ENCODE measurements around the gene ADIPOR1.
"Not testable (repeated sequence)": the region's sequence is repeated elsewhere in the genome, so short reads cannot be mapped to it uniquely, and the experiment has no call there.

ADIPOR1 gene

GRCh38 chr1:202936409-202936808, 21.7 kb downstream of the ADIPOR1 start:
- H3K27ac ChIP-seq (ENCODE audit: low read length); H3K36me3 ChIP-seq (ENCODE audit: control insufficient read depth in 2 of 2, insufficient read depth in 2 of 2, low read length in 2 of 2); H3K27me3 ChIP-seq (ENCODE audit: control insufficient read depth in 1 of 2, insufficient read depth in 2 of 2, low read length in 2 of 2); H3K9me3 ChIP-seq (ENCODE audit: control insufficient read depth in 2 of 2, low read length in 2 of 2); H3K4me1 ChIP-seq (ENCODE audit: control insufficient read depth, insufficient read depth, low read length); H3K9ac ChIP-seq (ENCODE audit: low read length in 2 of 2); H3K4me3 ChIP-seq (ENCODE audit: low read length in 2 of 2): not testable (repeated sequence)

GRCh38 chr1:202935844-202936243, 22.3 kb downstream of the ADIPOR1 start:
- H3K27ac ChIP-seq (ENCODE audit: low read length) = no peak overlapping the region

GRCh38 chr1:202934755-202935154, 23.4 kb downstream of the ADIPOR1 start:
- no peaks in the 10 kb centered on the region for H3K4me1 ChIP-seq (ENCODE audit: control insufficient read depth, insufficient read depth, low read length)
- no peak overlapping the region for H3K27ac ChIP-seq (ENCODE audit: low read length)

More at GRCh38 chr1:202935844-202936243, 22.3 kb downstream of the ADIPOR1 start:
- Histone ChIP-seq H3K9ac (ENCODE audit: low read length in 2 of 2) (no peak overlapping the region), H3K27me3 (ENCODE audit: control insufficient read depth in 1 of 2, insufficient read depth in 2 of 2, low read length in 2 of 2) (no peaks in the 10 kb centered on the region), H3K4me1 (ENCODE audit: control insufficient read depth, insufficient read depth, low read length) (no peaks in the 10 kb centered on the region), H3K9me3 (ENCODE audit: control insufficient read depth in 2 of 2, low read length in 2 of 2) (no peaks in the 10 kb centered on the region), H3K4me3 (ENCODE audit: low read length in 2 of 2) (no peak overlapping the region), H3K36me3 (ENCODE audit: control insufficient read depth in 2 of 2, insufficient read depth in 2 of 2, low read length in 2 of 2) (peaks cover 0 to under 1% of the 10 kb centered on the region in 2 donors)

GRCh38 chr1:202932476-202932875, 25.6 kb downstream of the ADIPOR1 start:
- no peak overlapping the region for H3K9ac ChIP-seq (ENCODE audit: low read length in 2 of 2)
- H3K27me3 ChIP-seq (ENCODE audit: control insufficient read depth in 1 of 2, insufficient read depth in 2 of 2, low read length in 2 of 2) = no peaks in the 10 kb centered on the region
- H3K4me3 ChIP-seq (ENCODE audit: low read length in 2 of 2) = no peak overlapping the region
- H3K36me3 ChIP-seq (ENCODE audit: control insufficient read depth in 2 of 2, insufficient read depth in 2 of 2, low read length in 2 of 2) = no peaks in the 10 kb centered on the region
- H3K27ac ChIP-seq (ENCODE audit: low read length) = no peak overlapping the region
- H3K4me1 ChIP-seq (ENCODE audit: control insufficient read depth, insufficient read depth, low read length) = no peaks in the 10 kb centered on the region
- no peaks in the 10 kb centered on the region for H3K9me3 ChIP-seq (ENCODE audit: control insufficient read depth in 2 of 2, low read length in 2 of 2)

More at GRCh38 chr1:202934755-202935154, 23.4 kb downstream of the ADIPOR1 start:
- H3K27me3 ChIP-seq (ENCODE audit: control insufficient read depth in 1 of 2, insufficient read depth in 2 of 2, low read length in 2 of 2) = no peaks in the 10 kb centered on the region
- H3K9me3 ChIP-seq (ENCODE audit: control insufficient read depth in 2 of 2, low read length in 2 of 2) = no peaks in the 10 kb centered on the region
- H3K9ac ChIP-seq (ENCODE audit: low read length in 2 of 2) = no peak overlapping the region
- no peak overlapping the region for H3K4me3 ChIP-seq (ENCODE audit: low read length in 2 of 2)
- H3K36me3 ChIP-seq (ENCODE audit: control insufficient read depth in 2 of 2, insufficient read depth in 2 of 2, low read length in 2 of 2) = no peaks in the 10 kb centered on the region

- peaks cover 0 to 8% of the 10 kb centered on the region in 2 donors for H3K36me3 ChIP-seq (ENCODE audit: control insufficient read depth in 2 of 2, insufficient read depth in 2 of 2, low read length in 2 of 2)
- H3K27me3 ChIP-seq (ENCODE audit: control insufficient read depth in 1 of 2, insufficient read depth in 2 of 2, low read length in 2 of 2) = no peaks in the 10 kb centered on the region
- peak within 1 kb of the TSS; percentile 97 for H3K4me3 ChIP-seq (ENCODE audit: low read length in 2 of 2)
- H3K9me3 ChIP-seq (ENCODE audit: control insufficient read depth in 2 of 2, low read length in 2 of 2) = no peaks in the 10 kb centered on the region
- H3K27ac ChIP-seq (ENCODE audit: low read length) = peak within 1 kb of the TSS; percentile 87
- no peaks in the 10 kb centered on the region for H3K4me1 ChIP-seq (ENCODE audit: control insufficient read depth, insufficient read depth, low read length)
- peak within 1 kb of the TSS; percentile 88 to 95 for H3K9ac ChIP-seq (ENCODE audit: low read length in 2 of 2)
Measured at GRCh38 chr1:202926581-202927491, 31.3 kb downstream of the ADIPOR1 start, which contains the start of gene KLHL12. Gene KLHL12, minus strand, starts transcription at chr1:202927234. Its CDS starts 2,072 bp downstream, at chr1:202925162.

- no peaks in the 10 kb centered on the region for H3K9me3 ChIP-seq (ENCODE audit: control insufficient read depth in 2 of 2, low read length in 2 of 2)
- H3K27me3 ChIP-seq (ENCODE audit: control insufficient read depth in 1 of 2, insufficient read depth in 2 of 2, low read length in 2 of 2) = no peaks in the 10 kb centered on the region
- no peak overlapping the region for H3K4me3 ChIP-seq (ENCODE audit: low read length in 2 of 2)
- H3K27ac ChIP-seq (ENCODE audit: low read length) = no peak overlapping the region
- H3K36me3 ChIP-seq (ENCODE audit: control insufficient read depth in 2 of 2, insufficient read depth in 2 of 2, low read length in 2 of 2) = peaks cover 8 to 19% of the 10 kb centered on the region in 2 donors
- peak overlapping the region in 1 of 2 donors; percentile 4 for H3K9ac ChIP-seq (ENCODE audit: low read length in 2 of 2)
- no peaks in the 10 kb centered on the region for H3K4me1 ChIP-seq (ENCODE audit: control insufficient read depth, insufficient read depth, low read length)
Measured at GRCh38 chr1:202923533-202923932, 34.6 kb downstream of the ADIPOR1 start.

GRCh38 chr1:202919615-202920014, 38.5 kb downstream of the ADIPOR1 start:
- Histone ChIP-seq H3K9ac (ENCODE audit: low read length in 2 of 2) (no peak overlapping the region), H3K4me3 (ENCODE audit: low read length in 2 of 2) (no peak overlapping the region), H3K9me3 (ENCODE audit: control insufficient read depth in 2 of 2, low read length in 2 of 2) (no peaks in the 10 kb centered on the region), H3K36me3 (ENCODE audit: control insufficient read depth in 2 of 2, insufficient read depth in 2 of 2, low read length in 2 of 2) (peaks cover 22 to 51% of the 10 kb centered on the region in 2 donors), H3K4me1 (ENCODE audit: control insufficient read depth, insufficient read depth, low read length) (no peaks in the 10 kb centered on the region), H3K27ac (ENCODE audit: low read length) (no peak overlapping the region), H3K27me3 (ENCODE audit: control insufficient read depth in 1 of 2, insufficient read depth in 2 of 2, low read length in 2 of 2) (no peaks in the 10 kb centered on the region)

- Histone ChIP-seq H3K9me3 (ENCODE audit: control insufficient read depth in 2 of 2, low read length in 2 of 2) (no peaks in the 10 kb centered on the region), H3K27ac (ENCODE audit: low read length) (no peak overlapping the region), H3K4me1 (ENCODE audit: control insufficient read depth, insufficient read depth, low read length) (no peaks in the 10 kb centered on the region), H3K4me3 (ENCODE audit: low read length in 2 of 2) (no peak overlapping the region), H3K36me3 (ENCODE audit: control insufficient read depth in 2 of 2, insufficient read depth in 2 of 2, low read length in 2 of 2) (peaks cover 53 to 66% of the 10 kb centered on the region in 2 donors), H3K9ac (ENCODE audit: low read length in 2 of 2) (no peak overlapping the region), H3K27me3 (ENCODE audit: control insufficient read depth in 1 of 2, insufficient read depth in 2 of 2, low read length in 2 of 2) (no peaks in the 10 kb centered on the region)
Measured at GRCh38 chr1:202915146-202915545, 43.0 kb downstream of the ADIPOR1 start.

GRCh38 chr1:202912476-202912875, 45.6 kb downstream of the ADIPOR1 start:
- not testable (repeated sequence) for H3K27ac ChIP-seq (ENCODE audit: low read length); H3K4me3 ChIP-seq (ENCODE audit: low read length in 2 of 2); H3K4me1 ChIP-seq (ENCODE audit: control insufficient read depth, insufficient read depth, low read length); H3K27me3 ChIP-seq (ENCODE audit: control insufficient read depth in 1 of 2, insufficient read depth in 2 of 2, low read length in 2 of 2); H3K9me3 ChIP-seq (ENCODE audit: control insufficient read depth in 2 of 2, low read length in 2 of 2); H3K9ac ChIP-seq (ENCODE audit: low read length in 2 of 2)
- peaks cover 56 to 60% of the 10 kb centered on the region in 2 donors for H3K36me3 ChIP-seq (ENCODE audit: control insufficient read depth in 2 of 2, insufficient read depth in 2 of 2, low read length in 2 of 2)

- no peaks in the 10 kb centered on the region for H3K27me3 ChIP-seq (ENCODE audit: control insufficient read depth in 1 of 2, insufficient read depth in 2 of 2, low read length in 2 of 2)
- peaks cover 34 to 51% of the 10 kb centered on the region in 2 donors for H3K36me3 ChIP-seq (ENCODE audit: control insufficient read depth in 2 of 2, insufficient read depth in 2 of 2, low read length in 2 of 2)
- no peaks in the 10 kb centered on the region for H3K4me1 ChIP-seq (ENCODE audit: control insufficient read depth, insufficient read depth, low read length)
- no peaks in the 10 kb centered on the region for H3K9me3 ChIP-seq (ENCODE audit: control insufficient read depth in 2 of 2, low read length in 2 of 2)
- no peak overlapping the region for H3K9ac ChIP-seq (ENCODE audit: low read length in 2 of 2)
- H3K27ac ChIP-seq (ENCODE audit: low read length) = no peak overlapping the region
- H3K4me3 ChIP-seq (ENCODE audit: low read length in 2 of 2) = no peak overlapping the region
Measured at GRCh38 chr1:202909494-202909893, 48.6 kb downstream of the ADIPOR1 start.

GRCh38 chr1:202908998-202909397, 49.1 kb downstream of the ADIPOR1 start:
- no peak overlapping the region for H3K9ac ChIP-seq (ENCODE audit: low read length in 2 of 2)
- H3K27me3 ChIP-seq (ENCODE audit: control insufficient read depth in 1 of 2, insufficient read depth in 2 of 2, low read length in 2 of 2) = no peaks in the 10 kb centered on the region
- H3K27ac ChIP-seq (ENCODE audit: low read length) = no peak overlapping the region
- no peaks in the 10 kb centered on the region for H3K9me3 ChIP-seq (ENCODE audit: control insufficient read depth in 2 of 2, low read length in 2 of 2)
- H3K4me1 ChIP-seq (ENCODE audit: control insufficient read depth, insufficient read depth, low read length) = no peaks in the 10 kb centered on the region
- no peak overlapping the region for H3K4me3 ChIP-seq (ENCODE audit: low read length in 2 of 2)
- H3K36me3 ChIP-seq (ENCODE audit: control insufficient read depth in 2 of 2, insufficient read depth in 2 of 2, low read length in 2 of 2) = peaks cover 32 to 48% of the 10 kb centered on the region in 2 donors
